OCI-LY1 (cell line): ENCODE data around the gene COL4A4.
"Not testable (repeated sequence)": the region's sequence is repeated elsewhere in the genome, so short reads cannot be mapped to it uniquely, and the experiment has no call there.

Experiments used
- H2AFZ ChIP-seq: fragments of 200-600 bp; sonication (generic), shearing (Covaris generic); 2 replicates; pipeline ENCODE4 v1.6.0; 2014; ENCODE audit warnings: antibody characterized with exemption, mild to moderate bottlenecking, low read length
- H3F3A ChIP-seq: fragments of 200-600 bp; sonication (generic), shearing (Covaris generic); 2 replicates; pipeline ENCODE4 v1.6.0; 2014; ENCODE audit warnings: mild to moderate bottlenecking, antibody characterized with exemption, low read length, moderate library complexity; ENCODE audit not compliant: insufficient read depth
- H3K27ac ChIP-seq: fragments of 200-600 bp; sonication (generic); 2 replicates; pipeline ENCODE4 v1.5.1; 2014; ENCODE audit warnings: low read length, mixed run types, mild to moderate bottlenecking, low read depth; ENCODE audit not compliant: poor library complexity, severe bottlenecking
- H3K27me3 ChIP-seq: fragments of 200-600 bp; sonication (generic); 2 replicates; pipeline ENCODE4 v1.6.0; 2014; ENCODE audit warnings: antibody characterized with exemption, mild to moderate bottlenecking, low read length, moderate library complexity; ENCODE audit not compliant: insufficient read depth
- H3K36me3 ChIP-seq: fragments of 200-600 bp; sonication (generic); 2 replicates; pipeline ENCODE4 v1.6.1; 2014; ENCODE audit warnings: mild to moderate bottlenecking, antibody characterized with exemption, low read length, moderate library complexity, mixed read lengths; ENCODE audit not compliant: insufficient read depth
- H3K4me1 ChIP-seq: fragments of 200-600 bp; sonication (generic); 2 replicates; pipeline ENCODE4 v1.5.1; 2014; ENCODE audit warnings: mild to moderate bottlenecking, low read length, moderate library complexity; ENCODE audit not compliant: insufficient read depth, severe bottlenecking
- H3K4me2 ChIP-seq: fragments of 200-600 bp; sonication (generic), shearing (Covaris generic); 2 replicates; pipeline ENCODE4 v1.6.1; 2014; ENCODE audit warnings: low read length
- H3K4me3 ChIP-seq: fragments of 200-600 bp; sonication (generic); 2 replicates; pipeline ENCODE4 v1.5.1; 2014; ENCODE audit warnings: low read length, low read depth, mild to moderate bottlenecking, mixed read lengths; ENCODE audit not compliant: poor library complexity, severe bottlenecking
- H3K79me2 ChIP-seq: fragments of 200-600 bp; shearing (Covaris generic); 2 replicates; pipeline ENCODE4 v1.6.1; 2016; ENCODE audit warnings: mixed run types, low read length, mixed read lengths; ENCODE audit not compliant: insufficient read depth
- H3K9ac ChIP-seq: fragments of 200-600 bp; sonication (generic), shearing (Covaris generic); 2 replicates; pipeline ENCODE4 v1.6.1; 2014; ENCODE audit warnings: mild to moderate bottlenecking, low read length, mixed read lengths
- H3K9me2 ChIP-seq: fragments of 200-600 bp; sonication (generic), shearing (Covaris generic); 2 replicates; pipeline ENCODE4 v1.6.1; 2014; ENCODE audit warnings: low read depth, mild to moderate bottlenecking, low read length, mixed read lengths
- H3K9me3 ChIP-seq: fragments of 200-600 bp; shearing (Covaris generic); 2 replicates; pipeline ENCODE4 v1.6.1; 2014; ENCODE audit warnings: low read length, mixed read lengths
- H4K20me1 ChIP-seq: fragments of 200-600 bp; sonication (generic), shearing (Covaris generic); 2 replicates; pipeline ENCODE4 v1.6.0; 2016; ENCODE audit warnings: mild to moderate bottlenecking, low read length; ENCODE audit not compliant: insufficient read depth
- CTCF ChIP-seq: fragments of 200-600 bp; sonication (generic), shearing (Covaris generic); IDR thresholded peaks from 2 replicates; pipeline ENCODE4 v1.5.1; 2017; ENCODE audit warnings: mild to moderate bottlenecking, antibody characterized with exemption, low read length, moderate library complexity, mixed read lengths
- EZH2 ChIP-seq: fragments of 200-600 bp; sonication (generic), shearing (Covaris generic); IDR thresholded peaks from 2 replicates; pipeline ENCODE4 v1.8.0; 2017; ENCODE audit warnings: borderline replicate concordance, mixed run types, mild to moderate bottlenecking, antibody characterized with exemption, low read length, moderate library complexity, mixed read lengths

Gene COL4A4

DNA sequence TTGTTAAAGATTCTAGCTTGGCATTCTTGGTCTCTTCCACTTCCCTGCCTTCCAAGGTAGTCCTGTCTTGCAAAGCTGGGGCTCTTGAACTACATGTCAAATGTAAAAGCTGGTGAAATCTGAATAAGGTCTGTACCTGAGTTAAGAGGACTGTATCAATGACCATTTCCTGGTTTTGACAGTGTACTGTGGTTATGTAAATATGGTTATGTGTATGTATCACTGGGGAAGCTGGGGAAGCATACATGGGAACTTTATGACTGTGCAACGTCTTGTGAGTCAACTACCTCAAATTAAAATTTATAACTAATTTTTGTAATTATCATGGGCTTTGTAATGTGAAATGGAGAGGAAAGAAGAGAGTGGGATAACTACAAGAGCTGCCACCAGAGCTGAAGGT, 81.7 kb downstream of the COL4A4 start:
- Histone ChIP-seq H3K9me2 (no peaks in the 10 kb centered on the region), H4K20me1 (no peaks in the 10 kb centered on the region), H3K4me1 (no peaks in the 10 kb centered on the region), H3F3A (no peaks in the 10 kb centered on the region), H3K36me3 (peaks cover 70% of the 10 kb centered on the region), H3K9ac (no peak overlapping the region), H3K9me3 (no peaks in the 10 kb centered on the region), H3K27me3 (no peaks in the 10 kb centered on the region), H3K79me2 (no peaks in the 10 kb centered on the region), H3K27ac (no peak overlapping the region), H2AFZ (no peak overlapping the region), H3K4me2 (no peak overlapping the region), H3K4me3 (no peak overlapping the region)
- TF ChIP-seq EZH2 (no peak), CTCF (no peak)

DNA sequence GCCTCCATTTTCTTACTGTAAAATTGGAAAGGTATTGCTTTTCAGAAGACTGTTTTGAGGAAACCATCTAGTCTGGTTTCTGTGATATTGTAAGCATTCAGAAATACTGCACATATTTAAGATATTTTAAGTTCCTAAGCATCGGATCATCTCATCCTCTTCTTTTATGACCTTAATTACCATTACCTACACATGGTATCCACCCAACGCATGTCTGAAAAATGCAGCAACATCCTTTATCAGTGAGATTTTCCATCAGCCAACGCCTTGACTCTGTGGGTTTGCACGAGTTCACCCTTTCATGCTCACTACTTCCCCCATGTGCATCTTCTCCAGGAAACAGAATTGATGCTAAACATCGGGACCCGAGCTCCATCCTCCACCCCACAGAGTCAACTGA, 84.3 kb downstream of the COL4A4 start:
- TF ChIP-seq CTCF = no peak
- no peak for TF ChIP-seq EZH2
- H3K36me3 ChIP-seq = peaks cover 50% of the 10 kb centered on the region
- no peak overlapping the region for H3K27ac ChIP-seq
- H3K9me2 ChIP-seq = no peaks in the 10 kb centered on the region
- no peaks in the 10 kb centered on the region for H3K9me3 ChIP-seq
- H3K4me3 ChIP-seq = no peak overlapping the region
- no peaks in the 10 kb centered on the region for H3K79me2 ChIP-seq
- H3F3A ChIP-seq = no peaks in the 10 kb centered on the region
- H3K9ac ChIP-seq = no peak overlapping the region
- H3K4me1 ChIP-seq = no peaks in the 10 kb centered on the region
- no peaks in the 10 kb centered on the region for H4K20me1 ChIP-seq
- H2AFZ ChIP-seq = no peak overlapping the region
- H3K4me2 ChIP-seq = no peak overlapping the region
- H3K27me3 ChIP-seq = no peaks in the 10 kb centered on the region

- not testable (repeated sequence) for H3F3A ChIP-seq, H3K79me2 ChIP-seq, H3K4me3 ChIP-seq, H4K20me1 ChIP-seq, H3K4me2 ChIP-seq, H2AFZ ChIP-seq, H3K36me3 ChIP-seq, H3K9ac ChIP-seq, H3K4me1 ChIP-seq, H3K9me2 ChIP-seq, H3K27ac ChIP-seq, H3K27me3 ChIP-seq, H3K9me3 ChIP-seq
These were observed 98.9 kb downstream of the COL4A4 start for GRCh38 chr2:227065065-227065464.

DNA sequence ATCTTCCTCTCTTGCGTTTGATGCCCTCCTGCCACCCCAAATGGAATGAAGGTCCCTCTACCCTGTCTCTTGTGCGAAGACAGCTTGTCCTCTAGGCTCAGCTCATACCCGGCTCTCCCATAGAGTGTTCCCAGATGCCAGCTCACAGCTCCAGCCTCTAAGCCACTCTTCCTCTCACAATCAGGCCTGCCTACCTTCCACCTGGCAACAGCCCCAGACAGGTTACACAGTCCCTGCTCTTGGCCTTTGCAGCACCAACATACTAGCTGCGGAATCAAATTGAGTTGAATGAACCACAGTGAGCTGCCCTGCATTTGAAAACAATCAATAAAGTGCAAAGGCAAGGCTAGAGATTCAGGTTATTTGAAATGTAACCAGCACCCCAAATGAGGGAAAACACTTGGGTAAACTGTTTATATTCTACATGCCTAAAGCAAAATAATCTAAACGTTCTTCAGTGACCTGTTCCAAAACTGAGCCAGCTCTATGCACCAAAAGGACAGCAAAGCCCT, 105.1 kb downstream of the COL4A4 start:
- Histone ChIP-seq H3K9ac (no peak overlapping the region), H3K9me2 (no peaks in the 10 kb centered on the region), H3K4me2 (no peak overlapping the region), H3K27me3 (no peaks in the 10 kb centered on the region), H4K20me1 (no peaks in the 10 kb centered on the region), H3K9me3 (no peaks in the 10 kb centered on the region), H3F3A (no peaks in the 10 kb centered on the region), H3K79me2 (no peaks in the 10 kb centered on the region), H3K27ac (no peak overlapping the region), H3K4me3 (no peak overlapping the region), H2AFZ (no peak overlapping the region), H3K4me1 (no peaks in the 10 kb centered on the region), H3K36me3 (peaks cover 33% of the 10 kb centered on the region; the same call in 1 of the 2 replicates)
- no peak for TF ChIP-seq CTCF
- TF ChIP-seq EZH2 = no peak
